Activated T-helper 17 cell treated with anti-CD3 and anti-CD28 coated beads, Interleukin-2, amount 50 U/mL, for 72 hours (primary cell): ENCODE results near the gene NECAB3. TPM values are rescaled to one million over a fixed set of nuclear protein-coding genes. Genes with fewer than 3 reads are reported as not detected.
"Not testable (repeated sequence)": the region's sequence is repeated elsewhere in the genome, so short reads cannot be mapped to it uniquely, and the experiment has no call there.

ENCODE experiments used
- ATAC-seq: fragments of 150-1000 bp; cut with Tn5 transposase; replicated peaks from 2 replicates; pipeline ENCODE4 v1.10.0; 2021; ENCODE audit warnings: mild to moderate bottlenecking, moderate library complexity
- H3K27ac Mint-ChIP-seq: one replicate; pipeline ENCODE4 v1.8.0; 2022; ENCODE audit warnings: mixed read lengths
- H3K27me3 Mint-ChIP-seq: one replicate; pipeline ENCODE4 v1.8.0; 2022; ENCODE audit warnings: mixed read lengths
- H3K36me3 Mint-ChIP-seq: one replicate; pipeline ENCODE4 v1.8.0; 2022; ENCODE audit warnings: low read depth, mild to moderate bottlenecking, mixed read lengths
- H3K4me1 Mint-ChIP-seq: one replicate; pipeline ENCODE4 v1.8.0; 2022; ENCODE audit warnings: mixed read lengths
- H3K4me3 Mint-ChIP-seq: one replicate; pipeline ENCODE4 v1.8.0; 2022; ENCODE audit warnings: mild to moderate bottlenecking, mixed read lengths
- H3K9me3 Mint-ChIP-seq: one replicate; pipeline ENCODE4 v1.8.0; 2022; ENCODE audit warnings: mixed read lengths
- total RNA-seq, 2 donors: library from RNA; stranded (reverse); gene quantifications; one replicate each; pipeline ENCODE4 v1.2.3, GENCODE V29; 2022

NECAB3 gene
- total RNA-seq, 2 donors from 2014 or later, result 20.8 to 26.5 TPM

DNA sequence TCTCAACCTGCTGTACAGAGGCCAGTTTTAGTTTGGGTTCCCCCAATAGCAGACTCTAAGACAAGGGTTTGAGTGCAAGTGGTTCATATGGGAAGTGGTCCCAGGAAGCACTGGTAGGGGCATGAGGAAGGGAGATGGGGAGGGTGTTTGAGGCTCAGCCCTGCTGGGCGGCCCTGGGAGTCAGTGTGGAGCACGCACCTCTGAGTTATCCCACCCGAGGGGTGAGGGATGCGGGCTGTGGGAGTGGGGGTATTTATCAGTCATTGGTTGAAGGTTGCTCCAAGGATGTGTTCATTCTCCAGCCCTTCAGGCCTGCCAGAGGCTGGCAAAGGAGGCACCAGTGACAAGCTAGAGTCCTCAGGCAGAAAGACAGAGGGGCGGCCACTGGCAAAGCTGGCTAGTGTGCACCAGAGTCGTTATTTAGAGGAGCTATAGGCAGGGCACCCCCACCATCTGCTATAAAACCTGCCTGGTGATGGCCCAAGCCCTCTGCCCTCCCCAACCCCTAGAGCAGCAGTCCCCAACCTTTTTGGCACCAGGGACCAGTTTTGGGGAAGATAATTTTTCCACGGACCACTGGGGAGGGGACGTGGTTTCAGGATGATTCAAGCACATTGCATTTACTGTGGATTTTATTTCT lies 29.4 kb upstream of the NECAB3 start:
- Mint-ChIP-seq H3K4me3 (no peak overlapping the region), H3K27ac (no peak overlapping the region), H3K36me3 (peaks cover 9% of the 10 kb centered on the region), H3K9me3 (no peaks in the 10 kb centered on the region), H3K27me3 (no peaks in the 10 kb centered on the region), H3K4me1 (no peaks in the 10 kb centered on the region)
- no peak for ATAC-seq

DNA sequence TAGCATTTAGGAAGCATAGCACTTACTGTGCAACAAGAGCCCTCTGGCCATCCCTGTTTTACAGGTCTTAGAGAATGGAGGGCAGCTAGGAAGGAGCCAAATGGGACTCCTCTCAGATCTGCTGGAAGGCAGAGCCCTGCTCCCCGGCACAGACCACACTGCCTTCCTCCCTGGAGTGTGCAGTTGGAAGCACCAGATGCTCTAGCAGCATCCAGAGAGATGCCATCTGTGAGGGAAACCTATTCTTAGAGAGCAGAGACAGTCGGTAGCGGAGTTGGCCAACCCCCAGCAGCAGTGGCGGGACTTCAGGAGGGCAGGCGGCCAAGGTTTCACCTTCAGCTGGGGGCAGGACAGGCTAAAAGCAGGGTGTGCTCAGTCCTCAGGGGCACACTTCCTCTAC lies 28.6 kb upstream of the NECAB3 start:
- no peak overlapping the region for H3K4me3 Mint-ChIP-seq
- H3K4me1 Mint-ChIP-seq, result no peaks in the 10 kb centered on the region
- H3K27ac Mint-ChIP-seq, result no peak overlapping the region
- H3K36me3 Mint-ChIP-seq, result peaks cover 9% of the 10 kb centered on the region
- no peaks in the 10 kb centered on the region for H3K27me3 Mint-ChIP-seq
- no peaks in the 10 kb centered on the region for H3K9me3 Mint-ChIP-seq
- ATAC-seq, result no peak

DNA sequence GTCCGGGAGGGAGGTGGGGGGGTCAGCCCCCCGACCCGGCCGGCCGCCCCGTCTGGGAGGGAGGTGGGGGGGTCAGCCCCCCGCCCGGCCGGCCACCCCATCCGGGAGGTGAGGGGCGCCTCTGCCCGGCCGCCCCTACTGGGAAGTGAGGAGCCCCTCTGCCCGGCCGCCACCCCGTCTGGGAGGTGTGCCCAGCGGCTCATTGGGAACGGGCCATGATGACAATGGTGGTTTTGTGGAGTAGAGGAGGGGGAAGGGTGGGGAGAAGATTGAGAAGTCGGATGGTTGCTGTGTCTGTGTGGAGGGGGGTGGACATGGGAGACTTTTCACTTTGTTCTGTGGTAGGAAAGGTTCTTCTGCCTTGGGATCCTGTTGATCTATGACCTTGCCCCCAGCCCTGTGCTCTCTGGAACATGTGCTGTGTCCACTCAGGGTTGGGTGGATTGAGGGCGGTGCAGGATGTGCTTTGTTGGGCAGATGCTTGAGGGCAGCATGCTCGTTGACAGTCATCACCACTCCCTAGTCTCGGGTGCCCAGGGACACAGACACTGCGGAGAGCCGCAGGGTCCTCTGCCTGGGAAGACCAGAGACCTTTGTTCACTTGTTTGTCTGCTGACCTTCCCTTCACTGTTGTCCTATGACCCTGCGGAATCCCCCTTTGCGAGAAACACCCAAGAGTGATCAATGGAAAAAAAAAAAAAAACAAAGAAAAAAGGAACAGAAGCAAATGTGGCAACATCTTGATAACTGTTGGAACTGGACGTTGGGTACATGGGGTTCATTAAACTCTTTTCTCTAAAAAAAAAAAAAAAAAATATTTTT lies 27.6 kb upstream of the NECAB3 start:
- Mint-ChIP-seq H3K9me3 (no peaks in the 10 kb centered on the region), H3K36me3 (no peaks in the 10 kb centered on the region), H3K4me1 (no peaks in the 10 kb centered on the region)

DNA sequence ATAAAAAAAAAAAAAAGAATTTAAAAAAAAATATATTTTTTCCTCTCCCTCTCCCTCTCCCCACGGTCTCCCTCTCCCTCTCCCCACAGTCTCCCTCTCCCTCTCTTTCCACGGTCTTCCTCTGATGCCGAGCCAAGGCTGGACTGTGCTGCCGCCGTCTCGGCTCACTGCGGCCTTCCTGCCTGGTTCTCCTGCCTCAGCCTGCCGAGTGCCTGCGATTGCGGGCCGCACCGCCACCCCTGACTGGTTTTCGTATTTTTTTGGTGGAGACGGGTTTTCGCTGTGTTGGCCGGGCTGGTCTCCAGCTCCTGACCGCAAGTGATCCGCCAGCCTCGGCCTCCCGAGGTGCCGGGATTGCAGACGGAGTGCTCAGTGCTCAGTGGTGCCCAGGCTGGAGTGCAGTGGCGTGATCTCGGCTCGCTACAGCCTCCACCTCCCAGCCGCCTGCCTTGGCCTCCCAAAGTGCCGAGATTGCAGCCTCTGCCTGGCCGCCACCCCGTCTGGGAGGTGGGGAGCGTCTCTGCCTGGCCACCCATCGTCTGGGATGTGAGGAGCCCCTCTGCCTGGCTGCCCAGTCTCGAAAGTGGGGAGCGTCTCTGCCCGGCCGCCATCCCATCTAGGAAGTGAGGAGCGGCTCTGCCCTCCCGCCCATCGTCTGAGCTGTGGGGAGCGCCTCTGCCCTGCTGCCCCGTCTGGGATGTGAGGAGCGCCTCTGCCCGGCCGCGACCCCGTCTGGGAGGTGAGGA lies 26.6 kb upstream of the NECAB3 start:
- H3K27me3 Mint-ChIP-seq, ATAC-seq, H3K9me3 Mint-ChIP-seq, H3K36me3 Mint-ChIP-seq, H3K4me3 Mint-ChIP-seq, H3K4me1 Mint-ChIP-seq, H3K27ac Mint-ChIP-seq: not testable (repeated sequence)

More for the DNA sequence above, 27.6 kb upstream of the NECAB3 start:
- H3K27me3 Mint-ChIP-seq, result no peaks in the 10 kb centered on the region
- no peak overlapping the region for H3K4me3 Mint-ChIP-seq
- H3K27ac Mint-ChIP-seq, result no peak overlapping the region
- no peak for ATAC-seq

DNA sequence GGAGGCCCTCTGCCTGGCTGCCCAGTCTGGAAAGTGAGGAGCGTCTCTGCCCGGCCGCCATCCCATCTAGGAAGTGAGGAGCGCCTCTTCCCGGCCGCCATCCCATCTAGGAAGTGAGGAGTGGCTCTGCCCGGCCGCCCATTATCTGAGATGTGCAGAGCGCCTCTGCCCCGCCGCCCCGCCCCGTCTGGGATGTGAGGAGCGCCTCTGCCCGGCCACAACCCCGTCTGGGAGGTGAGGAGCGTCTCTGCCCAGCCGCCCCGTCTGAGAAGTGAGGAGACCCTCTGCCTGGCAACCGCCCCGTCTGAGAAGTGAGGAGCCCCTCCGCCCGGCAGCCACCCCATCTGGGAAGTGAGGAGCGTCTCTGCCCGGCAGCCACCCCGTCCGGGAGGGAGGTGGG lies 24.7 kb upstream of the NECAB3 start:
- not testable (repeated sequence) for H3K4me3 Mint-ChIP-seq, ATAC-seq, H3K4me1 Mint-ChIP-seq, H3K9me3 Mint-ChIP-seq, H3K27ac Mint-ChIP-seq, H3K27me3 Mint-ChIP-seq, H3K36me3 Mint-ChIP-seq

DNA sequence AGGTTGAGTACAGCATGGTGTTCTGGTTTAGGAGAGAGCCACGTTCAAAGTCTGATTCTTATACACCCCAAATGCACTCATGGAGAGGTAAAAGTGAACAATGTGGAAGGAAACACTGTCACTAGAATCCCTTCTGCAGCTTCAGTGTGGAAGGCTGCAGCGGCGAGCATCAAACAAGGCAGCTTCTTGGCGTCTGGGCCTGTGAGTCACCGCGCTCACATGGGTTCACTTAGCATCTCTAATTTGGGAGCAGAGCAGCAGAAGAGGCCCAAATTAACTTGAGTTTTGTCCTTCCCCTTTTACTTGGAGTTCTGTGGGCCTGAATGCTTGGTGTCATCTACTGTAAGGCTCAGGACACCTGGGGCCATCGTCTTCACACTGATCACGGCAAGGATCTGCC lies 22.9 kb upstream of the NECAB3 start:
- Mint-ChIP-seq H3K4me3 (no peak overlapping the region), H3K36me3 (no peaks in the 10 kb centered on the region), H3K9me3 (no peaks in the 10 kb centered on the region), H3K27me3 (no peaks in the 10 kb centered on the region), H3K27ac (no peak overlapping the region), H3K4me1 (no peaks in the 10 kb centered on the region)
- ATAC-seq, result no peak

DNA sequence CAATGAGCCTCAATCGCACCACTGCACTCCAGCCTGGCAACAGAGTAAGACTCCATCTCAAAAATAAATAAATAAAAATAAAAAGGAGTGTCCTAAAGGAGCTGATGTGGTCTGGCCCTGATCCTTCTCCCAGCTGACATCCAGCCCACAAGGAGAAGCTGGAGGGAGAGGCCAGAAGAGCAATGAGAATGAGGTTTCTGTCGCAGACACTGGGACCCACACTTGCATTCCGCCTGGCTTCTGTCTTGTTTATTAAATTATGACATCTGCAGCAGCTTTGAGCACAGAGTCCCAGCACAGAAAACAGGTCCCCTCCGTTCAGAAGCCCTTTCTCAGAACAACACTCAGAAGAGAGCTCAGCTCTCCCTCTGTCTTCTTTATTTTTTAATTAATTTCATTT lies 22.2 kb upstream of the NECAB3 start:
- H3K9me3 Mint-ChIP-seq, result no peaks in the 10 kb centered on the region
- no peak for ATAC-seq
- H3K27ac Mint-ChIP-seq, result no peak overlapping the region
- no peaks in the 10 kb centered on the region for H3K4me1 Mint-ChIP-seq
- H3K27me3 Mint-ChIP-seq, result no peaks in the 10 kb centered on the region
- no peak overlapping the region for H3K4me3 Mint-ChIP-seq
- no peaks in the 10 kb centered on the region for H3K36me3 Mint-ChIP-seq

DNA sequence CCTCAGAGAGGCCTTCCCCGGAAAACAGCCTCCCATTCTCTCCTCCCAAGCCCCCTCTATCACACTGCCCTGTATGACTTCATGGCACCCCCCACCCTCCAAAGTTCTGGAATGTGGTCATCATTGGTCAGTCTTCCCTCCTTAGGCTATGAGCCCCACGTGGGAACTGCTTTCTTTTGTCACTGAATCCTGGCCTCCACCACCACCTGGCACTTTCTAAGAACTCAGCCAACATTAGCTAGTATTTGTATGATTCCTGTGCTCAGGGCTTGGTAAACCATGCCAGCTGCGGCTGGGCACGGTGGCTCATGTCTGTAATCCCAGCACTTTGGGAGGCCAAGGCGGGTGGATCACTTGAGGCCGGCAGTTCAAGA lies 20.4 kb upstream of the NECAB3 start:
- Mint-ChIP-seq H3K9me3 (no peaks in the 10 kb centered on the region), H3K4me1 (peaks cover 4% of the 10 kb centered on the region), H3K36me3 (no peaks in the 10 kb centered on the region), H3K27me3 (no peaks in the 10 kb centered on the region), H3K27ac (peak overlapping the region; percentile 8), H3K4me3 (no peak overlapping the region)
- no peak for ATAC-seq

DNA sequence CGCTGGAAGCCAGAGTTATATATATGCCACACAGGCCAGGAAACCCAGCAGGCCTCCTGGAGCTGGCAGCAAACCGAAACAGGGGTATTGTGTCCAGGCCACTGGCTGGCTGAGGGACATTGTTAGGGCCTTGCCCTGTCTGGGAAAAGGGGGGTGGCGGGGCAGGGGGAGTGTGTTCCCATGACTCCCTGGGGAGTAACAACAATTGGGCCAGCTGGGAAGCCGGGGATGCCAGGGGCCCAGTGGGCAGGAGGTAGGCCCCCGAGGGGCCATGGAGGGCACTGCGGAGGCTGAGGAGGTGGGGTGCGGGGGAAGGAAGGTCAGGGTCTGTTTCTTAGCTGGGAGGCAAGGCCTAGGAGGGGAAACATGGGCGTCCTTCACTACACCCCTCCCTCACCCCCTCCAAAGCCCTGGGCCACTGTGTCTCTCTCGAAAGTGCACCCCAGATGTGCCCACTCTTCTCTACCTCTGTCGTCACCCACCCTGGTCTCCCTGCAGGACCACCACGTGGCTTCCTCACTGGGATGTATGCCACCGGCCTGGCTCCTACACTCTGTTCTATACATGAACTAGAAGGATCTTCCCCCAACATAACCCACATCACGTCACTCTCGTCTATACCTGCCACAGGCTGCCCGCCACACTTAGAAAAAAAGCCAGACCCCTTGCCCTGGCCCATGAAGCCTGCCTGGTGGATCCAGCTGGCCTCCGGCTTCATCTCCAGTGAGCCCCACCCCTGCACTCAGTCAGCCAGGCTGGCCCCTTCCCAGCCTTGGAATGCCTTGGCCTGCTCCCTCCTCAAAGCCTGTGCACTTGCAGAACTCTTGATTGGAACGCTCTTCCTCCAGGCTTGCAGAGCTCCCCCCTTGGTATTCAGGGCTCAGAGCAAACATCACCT lies 19.8 kb upstream of the NECAB3 start:
- ATAC-seq, result no peak
- no peak overlapping the region for H3K4me3 Mint-ChIP-seq
- H3K4me1 Mint-ChIP-seq, result peaks cover 5% of the 10 kb centered on the region
- no peaks in the 10 kb centered on the region for H3K27me3 Mint-ChIP-seq
- no peaks in the 10 kb centered on the region for H3K9me3 Mint-ChIP-seq
- H3K27ac Mint-ChIP-seq, result peak overlapping the region; percentile 8
- H3K36me3 Mint-ChIP-seq, result no peaks in the 10 kb centered on the region

DNA sequence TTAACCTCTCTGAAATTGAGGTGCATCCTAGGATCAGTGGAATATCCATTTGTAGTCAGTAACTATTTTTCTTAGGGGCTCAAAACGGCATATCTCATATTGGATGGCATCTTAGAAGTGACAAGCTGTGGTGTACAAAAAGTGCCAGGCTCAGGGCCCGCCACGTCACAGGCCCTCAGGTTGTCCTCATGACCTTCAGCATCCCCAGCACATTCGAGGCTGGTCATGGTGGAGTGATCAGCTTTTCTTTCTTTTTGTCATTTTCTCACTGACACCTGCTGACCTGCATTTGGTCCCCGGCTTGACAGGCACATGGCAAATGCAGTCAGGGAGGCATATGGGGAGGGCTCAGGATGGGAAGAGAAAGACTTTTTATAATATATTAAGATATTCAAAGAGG lies 19.1 kb upstream of the NECAB3 start:
- Mint-ChIP-seq H3K27me3 (no peaks in the 10 kb centered on the region), H3K27ac (no peak overlapping the region), H3K36me3 (no peaks in the 10 kb centered on the region), H3K4me1 (peaks cover 12% of the 10 kb centered on the region), H3K4me3 (no peak overlapping the region), H3K9me3 (no peaks in the 10 kb centered on the region)
- no peak for ATAC-seq

DNA sequence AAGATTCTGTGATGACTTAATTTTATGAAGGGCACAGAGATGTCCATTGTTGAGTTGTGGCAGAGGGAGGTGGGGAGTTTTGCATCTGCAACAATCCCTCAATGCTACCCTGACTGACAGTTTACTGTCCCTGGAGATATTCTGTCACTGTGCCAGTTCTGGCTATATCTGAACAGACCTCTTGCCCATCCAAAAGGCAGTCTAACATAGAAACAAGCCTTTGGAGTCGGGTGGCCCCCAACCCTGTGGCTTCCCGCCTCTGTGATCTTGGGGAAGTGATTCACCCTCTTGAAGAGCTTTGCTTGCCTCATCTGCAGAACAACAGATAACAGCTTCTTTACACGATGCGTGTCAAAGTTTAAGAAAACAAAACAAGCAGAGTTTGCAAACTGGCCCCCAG lies 15.7 kb upstream of the NECAB3 start:
- H3K4me3 Mint-ChIP-seq, result peak overlapping the region; percentile 50
- no peaks in the 10 kb centered on the region for H3K27me3 Mint-ChIP-seq
- ATAC-seq, result peak; percentile 24
- H3K4me1 Mint-ChIP-seq, result peaks cover 24% of the 10 kb centered on the region
- H3K36me3 Mint-ChIP-seq, result peaks cover 7% of the 10 kb centered on the region
- H3K9me3 Mint-ChIP-seq, result no peaks in the 10 kb centered on the region
- peak overlapping the region; percentile 46 for H3K27ac Mint-ChIP-seq

DNA sequence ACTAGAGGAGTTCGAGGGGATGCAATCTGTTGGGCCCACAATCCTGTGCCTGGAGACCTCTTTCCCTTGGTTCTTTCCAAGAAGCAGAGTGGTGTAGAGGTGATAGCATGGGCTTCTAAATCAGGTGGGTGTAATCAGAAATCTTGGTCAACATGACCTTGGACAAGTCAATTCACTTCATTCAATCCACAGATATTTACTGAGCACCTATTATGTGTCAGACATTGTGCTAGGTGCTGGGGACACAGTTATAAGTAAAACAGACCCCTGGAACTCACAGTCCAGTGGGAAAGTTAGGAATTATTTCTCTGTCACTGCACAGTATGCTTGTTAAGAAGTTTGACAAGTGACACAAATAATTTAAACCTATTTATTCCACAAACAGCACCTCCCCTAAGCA lies 15.3 kb upstream of the NECAB3 start:
- no peaks in the 10 kb centered on the region for H3K27me3 Mint-ChIP-seq
- peaks cover 11% of the 10 kb centered on the region for H3K36me3 Mint-ChIP-seq
- no peak for ATAC-seq
- no peaks in the 10 kb centered on the region for H3K9me3 Mint-ChIP-seq
- H3K27ac Mint-ChIP-seq, result peak overlapping the region; percentile 46
- H3K4me3 Mint-ChIP-seq, result no peak overlapping the region
- H3K4me1 Mint-ChIP-seq, result peaks cover 24% of the 10 kb centered on the region

DNA sequence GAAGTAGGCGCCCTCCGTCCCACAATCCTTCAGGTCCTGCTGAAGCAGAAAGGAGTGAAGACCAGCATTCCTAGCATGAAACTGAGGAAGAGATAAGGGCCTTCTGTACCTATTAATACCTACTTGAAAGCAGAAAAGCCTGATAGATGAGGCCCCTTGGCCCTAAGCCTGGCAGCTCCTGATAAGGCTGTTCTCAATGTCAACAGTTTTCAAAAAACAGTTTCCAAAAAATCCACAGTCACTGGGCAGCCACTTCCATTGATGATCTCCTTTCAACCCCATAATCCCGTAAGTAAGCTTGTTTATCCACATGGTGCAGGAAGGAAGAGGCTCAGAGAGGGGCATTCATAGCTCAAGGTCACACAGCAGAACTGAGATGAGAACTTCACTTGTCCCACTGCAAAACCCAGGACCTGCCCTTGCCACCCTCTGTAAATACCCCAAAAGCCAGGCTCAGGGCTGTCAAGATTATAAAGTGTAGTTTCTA lies 14.8 kb upstream of the NECAB3 start:
- no peaks in the 10 kb centered on the region for H3K9me3 Mint-ChIP-seq
- H3K4me1 Mint-ChIP-seq, result peaks cover 24% of the 10 kb centered on the region
- peak overlapping the region; percentile 71 for H3K4me3 Mint-ChIP-seq
- peaks cover 11% of the 10 kb centered on the region for H3K36me3 Mint-ChIP-seq
- H3K27me3 Mint-ChIP-seq, result no peaks in the 10 kb centered on the region
- no peak for ATAC-seq
- peak overlapping the region; percentile 84 for H3K27ac Mint-ChIP-seq
